HG02642 (cell line): ENCODE measurements around the gene SEMA4C.

Source experiments
- ATAC-seq: cut with Tn5 transposase; IDR thresholded peaks from one replicate; pipeline ENCODE4 v1.9.1; 2021; ENCODE audit warnings: mild to moderate bottlenecking; ENCODE audit not compliant: unreplicated experiment, poor library complexity

Gene SEMA4C

GRCh38 chr2:96826546-96827278, 43.2 kb downstream of the SEMA4C start:
- no peak for ATAC-seq

GRCh38 chr2:96825057-96825456, 44.8 kb downstream of the SEMA4C start:
- ATAC-seq, result no peak

- no peak for ATAC-seq
These were observed 45.6 kb downstream of the SEMA4C start for GRCh38 chr2:96824079-96824870.

DNA sequence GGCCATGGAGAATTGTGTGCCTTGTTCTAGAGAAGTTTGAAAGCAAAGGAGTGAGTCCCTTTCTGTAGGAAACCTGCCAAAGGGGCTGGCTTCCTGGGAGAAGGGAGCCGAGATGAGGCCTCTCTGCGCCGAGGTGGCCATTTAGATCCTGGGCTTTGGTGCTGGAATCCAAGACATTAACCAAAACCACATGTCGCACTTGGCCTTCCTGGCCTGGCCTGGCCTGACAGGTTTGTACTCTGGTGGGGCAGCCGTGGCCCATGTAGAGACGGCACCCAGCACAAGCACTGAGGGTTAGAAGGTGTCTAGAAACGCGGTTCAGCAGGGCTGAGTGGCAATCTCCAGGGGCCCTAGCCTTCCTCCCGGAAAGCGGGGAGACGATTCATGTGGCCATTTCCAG, 46.7 kb downstream of the SEMA4C start:
- ATAC-seq, result no peak

DNA sequence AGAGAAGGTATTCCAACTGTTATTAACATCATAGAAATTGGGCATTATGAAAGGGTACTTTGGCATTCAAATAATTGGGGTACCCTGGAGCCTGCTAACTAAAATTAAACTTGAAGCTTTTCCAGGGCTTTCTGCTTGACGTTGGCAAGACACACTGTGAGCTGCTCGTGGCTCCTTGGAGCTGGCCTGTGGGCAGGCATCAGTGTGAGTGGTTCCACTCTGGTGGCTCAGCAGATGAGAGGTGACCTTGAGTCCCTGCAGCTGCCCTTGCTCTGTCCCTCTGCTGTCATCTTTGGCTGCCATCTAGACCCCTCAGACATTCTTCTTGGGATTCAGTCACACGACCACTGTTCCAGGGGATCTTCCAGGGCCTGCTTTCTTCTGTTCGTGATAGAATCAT, 47.1 kb downstream of the SEMA4C start:
- no peak for ATAC-seq

- no peak for ATAC-seq
These were observed 48.7 kb downstream of the SEMA4C start for GRCh38 chr2:96821113-96821675.

DNA sequence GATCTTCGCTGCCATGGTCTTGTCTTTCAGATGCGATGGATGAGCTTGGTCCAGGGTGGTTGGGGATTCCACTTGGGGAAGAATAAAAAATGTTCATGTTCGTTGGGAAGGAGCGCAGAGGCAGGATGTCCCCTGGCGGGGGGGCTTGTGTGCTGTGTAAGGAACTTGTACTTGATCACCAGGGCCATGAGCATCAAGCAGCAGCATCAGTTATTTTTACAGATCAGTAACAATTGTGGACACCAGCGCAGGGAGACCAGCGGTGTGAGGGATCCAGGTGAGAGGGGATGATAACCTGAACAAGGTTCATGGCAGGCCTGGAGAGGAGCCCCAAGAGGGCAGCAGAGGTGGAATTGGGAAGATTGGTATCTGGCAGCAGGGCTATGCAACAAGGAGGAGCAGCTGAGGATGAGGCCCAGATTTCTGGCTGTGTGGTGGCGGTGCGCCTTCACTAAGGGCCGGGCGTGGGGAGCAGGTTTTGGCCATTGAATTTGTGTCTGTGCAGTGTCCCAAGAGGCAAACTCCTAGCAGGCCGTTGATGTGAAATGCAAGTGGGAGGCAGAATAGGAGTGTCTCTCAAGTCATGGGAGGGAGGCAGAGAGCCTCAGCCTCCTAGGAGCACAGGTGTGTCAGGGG, 49.9 kb downstream of the SEMA4C start:
- no peak for ATAC-seq

DNA sequence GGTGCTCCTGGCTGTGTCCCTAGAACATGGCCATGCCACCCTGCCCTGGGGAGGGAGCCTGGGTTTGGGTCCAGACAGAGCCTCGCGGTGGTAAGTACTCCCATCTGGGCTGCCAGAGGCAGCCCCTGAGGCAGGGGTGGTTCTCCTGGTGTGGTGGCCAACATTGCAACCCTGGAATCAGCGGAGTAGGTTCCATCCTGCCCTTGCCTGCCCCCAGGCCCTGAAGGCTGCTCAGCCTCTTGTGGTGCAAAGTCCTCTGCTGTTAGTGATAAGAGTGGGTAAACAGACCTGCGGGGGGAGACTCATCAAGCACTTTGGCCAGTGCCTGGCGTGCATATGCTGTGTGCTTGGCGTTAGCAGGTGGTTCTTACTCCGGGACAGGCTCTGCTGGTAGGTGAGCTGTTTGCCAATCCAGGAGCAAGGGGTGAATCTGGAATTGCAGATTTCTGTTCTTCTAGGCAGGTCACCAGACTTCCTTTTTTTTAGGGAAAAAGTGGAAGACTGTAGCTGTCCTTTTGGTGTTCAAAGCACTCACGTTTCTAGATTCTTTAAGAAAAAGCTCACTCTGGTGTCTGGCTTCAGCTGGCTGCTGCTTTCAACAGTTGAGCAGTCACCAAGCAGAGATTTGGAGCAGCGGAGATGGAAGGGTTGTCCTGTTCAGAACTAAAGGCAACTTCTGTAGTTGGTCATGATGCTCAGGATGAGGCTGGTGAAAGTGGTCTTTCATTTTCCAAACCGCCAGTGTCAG, 50.6 kb downstream of the SEMA4C start:
- ATAC-seq, result no peak

GRCh38 chr2:96817882-96818281, 52.0 kb downstream of the SEMA4C start:
- ATAC-seq, result no peak

- ATAC-seq, result peak; percentile 2
These were observed 52.8 kb downstream of the SEMA4C start for GRCh38 chr2:96816836-96817702.

DNA sequence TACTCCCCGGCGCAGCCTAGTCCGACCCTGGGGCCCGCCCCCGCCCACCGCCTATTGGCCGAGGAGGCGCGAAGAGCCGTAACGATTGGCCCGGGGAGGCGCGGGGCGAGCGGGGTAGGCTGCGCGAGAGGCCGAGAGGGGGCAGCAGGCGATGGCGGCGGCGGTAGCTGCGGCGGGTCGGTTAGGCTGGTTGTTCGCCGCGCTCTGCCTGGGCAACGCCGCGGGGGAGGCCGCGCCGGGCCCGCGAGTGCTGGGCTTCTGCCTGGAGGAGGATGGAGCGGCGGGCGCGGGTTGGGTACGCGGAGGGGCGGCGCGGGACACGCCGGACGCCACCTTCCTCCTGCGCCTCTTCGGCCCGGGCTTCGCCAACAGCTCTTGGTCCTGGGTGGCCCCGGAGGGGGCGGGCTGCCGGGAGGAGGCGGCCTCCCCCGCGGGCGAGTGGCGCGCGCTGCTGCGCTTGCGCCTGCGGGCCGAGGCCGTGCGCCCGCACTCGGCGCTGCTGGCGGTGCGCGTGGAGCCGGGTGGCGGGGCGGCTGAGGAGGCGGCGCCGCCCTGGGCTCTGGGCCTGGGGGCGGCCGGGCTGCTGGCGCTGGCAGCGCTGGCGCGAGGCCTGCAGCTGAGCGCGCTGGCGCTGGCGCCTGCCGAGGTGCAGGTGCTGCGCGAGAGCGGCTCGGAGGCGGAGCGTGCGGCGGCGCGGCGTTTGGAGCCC, 53.6 kb downstream of the SEMA4C start, which contains the start of gene CNNM3:
CNNM3 (plus strand) TSS at position 142 of the 709 bp plus-strand sequence; CDS start at position 152, 10 bp downstream.
- peak; percentile 88 for ATAC-seq

- ATAC-seq, result peak; percentile 10
These were observed 54.4 kb downstream of the SEMA4C start for GRCh38 chr2:96815326-96816126.

DNA sequence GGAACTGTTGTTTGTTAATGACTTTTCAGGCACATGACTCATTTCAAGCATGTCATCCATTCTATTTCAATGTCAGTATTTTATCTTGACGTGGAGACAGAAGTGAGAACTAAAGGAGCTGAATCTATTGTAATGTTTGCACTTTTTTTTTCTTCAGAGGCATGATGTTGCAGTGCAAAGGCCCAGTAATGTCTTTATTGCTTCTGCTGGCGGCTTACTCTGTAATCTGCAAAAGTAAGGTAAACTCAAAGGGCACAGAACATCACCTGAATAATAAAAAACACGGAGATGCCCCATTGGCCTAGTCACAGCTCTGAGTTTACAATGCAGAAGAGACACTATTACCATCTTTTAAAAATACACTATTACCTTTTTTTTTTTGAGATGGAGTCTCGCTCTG, 56.2 kb downstream of the SEMA4C start:
- ATAC-seq, result no peak

DNA sequence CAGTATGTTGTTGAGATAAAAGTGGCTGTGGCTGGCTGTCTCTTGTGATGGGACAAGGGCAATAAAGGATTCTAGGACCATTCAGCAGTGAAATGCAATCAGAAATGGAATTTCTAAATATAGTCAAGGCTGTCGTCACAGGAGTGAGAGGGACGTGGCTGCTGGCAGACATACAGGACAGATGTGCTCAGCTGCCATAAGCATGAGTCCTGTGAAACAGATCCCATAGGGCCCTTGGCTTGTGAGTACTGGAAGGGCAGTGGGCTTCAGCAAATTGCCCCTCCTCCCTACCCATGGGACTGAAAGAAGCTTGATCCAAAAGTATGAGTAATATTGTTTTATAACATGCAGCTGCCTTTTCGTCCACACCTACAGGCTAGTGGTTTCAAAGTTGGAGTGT, 58.0 kb downstream of the SEMA4C start:
- no peak for ATAC-seq

GRCh38 chr2:96810783-96811192, 59.1 kb downstream of the SEMA4C start:
- ATAC-seq, result no peak

DNA sequence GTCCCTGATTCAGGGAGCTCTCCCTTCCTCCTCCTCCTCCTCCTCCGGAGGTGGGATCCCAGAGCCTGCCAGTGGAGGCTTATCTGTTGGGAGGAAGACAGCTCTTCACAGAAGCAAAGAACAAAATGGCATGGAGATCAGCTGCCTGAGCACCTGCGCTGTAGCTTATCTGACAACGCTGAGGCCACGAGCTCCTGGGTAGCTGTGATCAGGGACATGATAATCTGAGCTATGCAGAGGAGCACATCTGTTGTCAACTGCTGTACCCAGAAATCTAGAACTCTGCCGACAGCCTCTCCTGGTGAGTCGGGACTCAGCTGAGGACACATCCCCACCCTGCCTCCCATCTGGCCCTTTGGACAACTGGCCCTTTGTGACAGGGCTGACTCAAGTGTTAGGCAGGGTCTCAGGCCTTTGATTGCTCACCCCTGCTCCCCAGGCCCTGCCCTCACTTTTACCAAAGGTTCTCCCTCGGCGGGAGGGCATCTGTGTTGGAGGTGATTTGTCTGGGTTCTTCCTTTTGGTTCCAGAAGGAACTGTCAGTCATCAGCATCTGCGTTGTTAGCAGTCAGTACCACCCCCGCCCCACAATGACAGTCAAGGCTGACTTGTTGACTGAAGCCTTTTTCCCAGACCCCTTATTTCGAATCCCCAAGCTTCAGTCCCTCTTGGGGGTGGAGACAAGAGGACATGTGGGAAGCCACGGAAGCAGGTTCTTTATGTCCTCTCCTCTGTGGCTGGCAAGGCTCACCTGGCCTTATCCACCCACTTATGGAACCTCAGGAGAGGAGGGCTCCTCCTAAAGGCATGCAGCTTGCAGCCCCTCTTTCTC, 59.7 kb downstream of the SEMA4C start:
- ATAC-seq, result no peak
